HG03439 (cell line): ENCODE results near the gene NR6A1.

Experiments used
- ATAC-seq: cut with Tn5 transposase; IDR thresholded peaks from one replicate; pipeline ENCODE4 v1.9.1; 2021; ENCODE audit warnings: mild to moderate bottlenecking, moderate library complexity; ENCODE audit not compliant: unreplicated experiment

The NR6A1 gene

DNA sequence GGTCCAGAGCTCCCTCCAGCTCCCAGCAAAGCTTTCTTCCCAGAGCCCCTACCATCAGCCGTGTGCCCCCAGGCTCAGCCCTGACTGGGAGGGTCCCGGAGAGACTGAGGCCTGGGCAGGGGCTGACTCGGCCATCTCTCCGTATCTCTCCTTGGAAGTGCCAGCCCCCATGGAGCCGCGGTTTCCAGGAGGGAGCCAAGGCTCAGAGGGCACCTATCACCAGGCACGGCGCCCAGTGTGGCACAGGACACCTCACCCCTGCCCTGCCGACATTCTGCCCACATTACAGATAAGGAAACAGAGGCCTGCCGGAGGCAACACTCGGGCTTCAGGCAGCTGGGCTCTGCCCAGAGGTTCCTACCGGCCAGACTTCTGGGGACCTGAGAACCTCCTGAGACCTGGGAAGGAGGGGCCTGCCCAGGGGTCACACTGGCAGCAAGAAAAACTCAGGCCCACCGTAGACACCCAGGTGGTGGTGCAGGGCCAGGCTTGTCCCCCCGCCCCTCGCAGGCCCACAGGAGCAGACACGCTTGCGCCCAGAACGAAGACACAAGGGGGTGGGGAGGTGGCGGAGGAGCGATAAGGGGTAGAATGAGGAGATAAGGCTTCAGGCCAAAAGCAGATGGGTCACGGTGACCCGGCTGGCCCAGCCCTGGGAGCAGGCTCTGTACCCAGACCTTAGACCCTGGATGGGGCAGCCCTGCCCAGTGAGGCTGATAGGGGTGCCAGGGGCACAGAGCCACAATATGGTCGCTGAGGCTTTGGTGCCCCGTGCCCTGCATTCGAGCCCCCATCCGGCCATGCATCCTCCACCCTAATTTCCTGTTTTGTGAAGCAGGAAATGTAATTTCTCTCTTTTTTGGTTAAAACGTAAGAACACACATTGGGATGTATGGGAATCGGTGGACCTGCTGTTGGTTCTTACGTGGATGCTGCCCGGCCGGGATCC is 275.7 kb downstream of the NR6A1 start:
- ATAC-seq, result no peak

DNA sequence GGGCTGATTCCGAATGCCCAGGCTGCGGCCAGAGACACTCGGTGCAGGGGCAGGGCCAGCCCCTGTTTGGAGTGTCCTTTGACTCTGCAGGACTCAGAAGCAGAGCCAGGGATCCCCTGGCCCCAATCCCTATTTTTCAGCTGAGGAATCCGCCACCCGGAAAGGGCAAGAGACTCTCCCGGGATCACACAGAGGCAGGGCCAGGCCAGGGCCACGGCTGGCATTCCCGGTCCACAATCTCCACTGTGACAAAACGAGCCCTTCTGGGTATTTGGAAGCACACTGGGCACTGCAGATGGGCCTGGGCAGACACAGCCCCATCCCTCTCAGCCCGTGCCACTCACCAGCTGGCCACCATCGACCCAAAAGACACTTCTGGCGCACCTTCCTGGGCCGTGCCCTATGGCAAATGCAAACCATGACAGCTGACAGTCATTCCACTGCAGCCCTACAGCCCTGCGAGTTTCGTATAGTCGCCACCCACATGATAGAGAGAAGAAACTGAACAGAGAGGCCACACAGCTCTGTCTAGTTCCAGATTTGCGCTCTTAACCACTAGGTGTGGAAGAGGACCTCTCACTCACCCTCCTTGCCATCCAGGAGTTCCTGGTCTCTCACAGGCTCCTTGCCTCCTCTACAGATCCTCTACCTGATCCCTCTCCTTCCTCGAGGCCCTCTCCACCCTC is 277.2 kb downstream of the NR6A1 start:
- no peak for ATAC-seq

DNA sequence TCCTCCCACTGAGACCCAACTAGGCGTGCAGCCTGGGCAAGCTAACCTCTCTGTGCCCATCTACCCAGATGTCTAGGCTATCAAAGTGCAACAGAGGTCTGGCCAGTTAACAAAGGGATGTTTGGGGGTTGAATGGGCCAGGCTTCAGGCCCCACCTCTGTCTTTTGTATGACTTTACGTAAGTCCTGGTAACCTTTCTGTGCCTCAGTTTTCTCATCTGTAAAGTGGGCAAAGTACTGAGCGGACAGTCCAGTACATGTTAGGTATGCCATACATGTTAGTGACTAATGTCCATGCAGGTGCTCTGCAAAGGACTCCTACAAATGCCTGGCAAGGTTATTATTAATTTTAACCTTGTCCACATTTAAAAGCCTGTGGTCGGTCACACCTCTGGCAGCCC is 277.9 kb downstream of the NR6A1 start:
- ATAC-seq, result no peak

- ATAC-seq, result no peak
Measured at GRCh38 chr9:124492818-124493217, 278.3 kb downstream of the NR6A1 start.

- no peak for ATAC-seq
Measured at GRCh38 chr9:124491049-124491975, 279.8 kb downstream of the NR6A1 start.

DNA sequence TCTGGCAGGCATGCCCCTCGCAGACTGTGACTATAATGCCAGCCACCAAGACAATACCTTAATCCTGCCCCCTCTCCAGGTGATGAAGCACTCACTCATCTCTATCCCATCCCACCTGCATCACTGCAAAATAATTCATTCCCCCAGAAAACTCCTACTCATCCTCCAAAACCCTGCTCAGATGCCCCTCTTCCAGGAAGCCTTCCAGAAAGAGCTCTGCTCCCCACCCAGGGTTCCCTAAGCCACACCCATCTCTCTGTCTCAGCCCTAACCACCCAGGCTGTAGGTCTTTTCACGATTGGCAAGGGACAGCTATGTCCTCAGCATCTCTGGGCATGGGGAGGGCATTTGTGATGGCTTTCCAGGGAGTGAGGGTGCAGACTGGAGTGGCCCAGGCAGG is 281.1 kb downstream of the NR6A1 start:
- no peak for ATAC-seq

GRCh38 chr9:124489222-124489621 is 281.9 kb downstream of the NR6A1 start:
- ATAC-seq, result no peak

DNA sequence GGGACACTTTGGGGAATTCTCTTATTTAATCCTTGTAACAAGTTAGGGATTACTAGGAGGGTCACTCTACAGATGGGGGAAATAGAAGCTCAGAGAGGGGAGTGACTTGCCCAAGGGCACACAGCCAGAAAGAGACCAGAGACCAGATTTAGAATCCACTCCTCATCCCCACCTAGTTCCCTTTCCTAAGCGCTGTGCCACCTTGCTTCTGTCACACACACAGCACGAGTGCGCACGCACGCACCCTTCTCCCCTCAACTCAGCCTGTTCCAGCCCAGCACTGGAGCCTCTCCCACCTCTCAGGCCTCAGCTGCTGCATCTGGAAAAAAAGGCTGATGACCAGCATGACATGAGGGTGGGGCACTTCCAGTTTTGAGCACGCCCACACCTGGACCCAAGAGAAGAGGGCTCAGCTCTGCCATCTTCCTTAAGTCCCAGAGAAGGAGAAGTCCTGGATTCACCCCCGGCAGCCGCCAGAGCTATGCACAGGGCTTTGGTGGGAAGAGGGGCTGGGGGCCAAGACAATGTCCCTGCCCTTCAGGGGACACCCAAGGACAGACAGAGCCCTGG is 282.4 kb downstream of the NR6A1 start:
- no peak for ATAC-seq

DNA sequence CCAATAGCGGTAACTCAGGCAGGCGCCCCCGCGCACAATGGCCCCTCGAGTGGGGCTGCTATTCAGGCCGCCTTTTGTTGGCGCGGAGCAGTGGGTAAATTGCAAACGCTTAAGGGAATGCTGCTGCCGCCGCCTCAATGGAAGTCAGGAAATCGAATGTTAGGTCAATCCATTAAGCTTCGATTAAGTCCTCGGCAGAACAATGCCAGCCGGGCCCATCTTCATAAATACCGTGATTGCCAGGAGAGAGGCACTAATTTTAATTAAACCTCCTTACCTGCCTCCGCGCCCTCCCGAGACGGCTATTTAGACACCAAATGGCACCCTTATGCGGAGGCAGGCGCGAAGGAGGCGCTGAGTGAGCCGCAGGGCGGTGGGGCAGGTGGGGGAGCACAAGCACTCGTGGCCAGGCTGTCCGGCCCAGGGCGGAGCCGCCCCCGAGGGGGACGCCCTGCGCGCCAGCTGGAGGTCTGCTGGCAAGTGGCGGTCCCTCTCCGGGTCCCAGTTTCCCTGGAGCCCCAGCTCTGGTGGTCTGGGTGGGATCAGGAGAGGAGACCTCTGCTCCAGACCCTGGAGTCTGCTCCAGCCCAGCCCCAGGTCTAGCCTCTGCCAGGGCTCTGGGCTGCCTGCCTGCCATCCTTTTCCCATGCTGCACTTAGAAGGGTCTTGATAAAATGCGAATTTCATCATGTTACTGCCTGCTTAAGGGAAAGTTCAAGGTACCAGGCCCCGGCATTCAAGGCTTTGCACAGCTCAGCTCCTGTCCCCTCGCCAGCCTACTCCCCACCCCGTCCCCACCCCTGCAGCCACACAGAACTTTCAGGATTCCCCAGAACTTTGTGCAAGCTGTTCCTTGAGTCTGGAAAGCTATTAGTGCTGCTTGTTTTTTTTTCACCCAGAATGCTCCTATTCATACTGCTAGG is 283.6 kb downstream of the NR6A1 start:
- ATAC-seq, result no peak

- no peak for ATAC-seq
Measured at GRCh38 chr9:124486778-124487259, 284.3 kb downstream of the NR6A1 start.

DNA sequence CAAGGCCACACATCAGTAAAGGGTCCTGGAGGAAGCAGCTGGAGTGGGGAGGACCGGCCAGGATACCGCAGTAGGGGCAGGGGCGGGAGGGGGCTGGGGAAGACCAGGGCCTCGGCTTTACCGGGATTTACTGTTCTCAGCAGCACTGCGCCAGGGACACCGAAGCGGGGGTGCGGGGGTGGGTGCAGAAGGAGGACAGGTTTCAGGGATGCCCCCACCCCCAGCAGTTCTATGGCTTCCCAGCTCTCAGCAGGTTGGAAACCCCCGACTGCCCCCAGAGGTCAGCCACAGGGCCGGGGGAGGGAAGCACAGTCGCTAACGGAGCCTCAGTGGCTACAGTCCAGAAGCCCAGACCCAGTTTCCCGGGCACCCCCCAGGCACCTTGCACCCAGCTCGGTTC is 285.2 kb downstream of the NR6A1 start:
- no peak for ATAC-seq

GRCh38 chr9:124485201-124485600 is 285.9 kb downstream of the NR6A1 start:
- ATAC-seq, result no peak

GRCh38 chr9:124483481-124483880 is 287.6 kb downstream of the NR6A1 start:
- ATAC-seq, result no peak

DNA sequence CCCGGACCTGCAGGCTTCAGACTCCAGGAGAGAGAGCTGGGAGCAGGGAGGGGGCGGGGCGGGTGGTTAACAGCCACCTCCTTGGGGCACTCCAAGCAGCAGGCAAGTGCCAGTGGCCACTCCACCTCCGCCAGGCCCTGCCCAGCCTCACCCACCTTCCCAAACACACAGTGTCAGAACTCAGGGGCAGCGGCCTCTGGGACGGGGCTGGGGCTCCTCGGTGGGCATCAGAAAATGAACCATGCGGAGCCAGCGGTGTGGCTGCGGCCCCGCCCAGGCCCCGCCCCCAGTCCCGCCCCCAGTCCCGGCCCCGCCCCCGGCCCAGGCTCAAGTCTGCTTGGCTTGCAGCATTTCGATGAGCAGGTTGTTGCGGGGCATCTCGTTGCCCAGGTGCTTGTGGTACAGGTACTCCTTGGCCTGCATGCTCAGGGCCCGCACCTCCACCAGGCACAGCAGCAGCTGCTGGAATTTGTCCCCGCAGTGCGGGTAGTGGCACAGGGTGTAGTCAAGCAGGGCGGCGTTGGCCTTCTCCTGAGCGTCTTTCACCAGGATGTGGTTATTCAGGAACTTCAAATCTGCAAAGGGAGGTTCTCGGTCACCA is 288.6 kb downstream of the NR6A1 start:
- ATAC-seq, result no peak

- no peak for ATAC-seq
Measured at GRCh38 chr9:124481115-124481514, 290.0 kb downstream of the NR6A1 start.

DNA sequence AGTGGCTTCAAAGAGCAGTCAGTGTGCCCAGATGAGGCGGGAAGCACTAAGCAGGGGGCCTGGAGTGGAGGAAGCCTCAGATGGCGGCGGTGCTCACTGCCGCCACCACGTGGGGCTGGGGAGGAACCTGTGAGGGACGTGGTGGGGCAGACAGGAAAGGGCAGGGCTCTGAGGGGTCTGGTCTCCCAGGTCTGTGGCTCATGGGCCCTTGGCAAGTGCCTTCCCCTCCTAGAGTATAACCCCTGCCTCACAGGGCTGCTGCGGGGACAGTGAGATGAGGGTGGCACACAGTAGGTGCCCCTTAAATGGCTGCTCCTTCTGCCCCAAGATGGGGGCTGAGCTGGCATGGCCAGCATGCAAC is 290.5 kb downstream of the NR6A1 start:
- no peak for ATAC-seq

DNA sequence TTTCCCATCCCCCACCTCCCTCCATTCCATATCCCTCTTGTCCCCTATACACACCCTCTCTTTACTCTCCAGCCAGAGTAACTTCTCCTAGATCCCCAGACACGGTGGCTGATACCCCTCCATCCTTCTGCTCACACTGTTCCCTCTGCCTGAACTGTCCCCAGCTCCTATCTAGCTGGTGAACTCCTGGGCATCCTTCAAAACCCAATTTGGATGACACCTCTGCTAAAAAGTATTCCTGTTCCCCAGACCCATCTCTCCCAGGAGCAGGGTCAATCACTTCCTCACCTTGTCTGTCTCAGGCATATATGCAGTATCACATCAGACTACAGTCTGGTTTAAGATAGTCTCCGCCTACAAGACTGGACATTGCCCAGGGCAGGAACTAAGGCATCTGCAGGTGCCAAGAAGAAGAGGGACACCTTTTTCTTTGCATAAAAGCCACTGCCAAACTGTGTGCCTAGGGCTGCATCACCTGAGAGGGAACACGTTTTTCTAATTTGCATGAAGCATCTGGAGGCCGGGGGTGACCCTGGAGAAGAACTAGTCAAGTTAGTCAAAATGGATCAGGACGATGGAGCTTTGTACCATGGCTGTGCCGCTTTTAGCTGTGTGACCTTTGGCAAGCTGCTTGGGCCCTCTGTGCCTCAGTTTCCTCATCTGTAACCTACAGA is 291.0 kb downstream of the NR6A1 start:
- no peak for ATAC-seq

GRCh38 chr9:124479371-124479770 is 291.7 kb downstream of the NR6A1 start:
- no peak for ATAC-seq

GRCh38 chr9:124478354-124478753 is 292.8 kb downstream of the NR6A1 start:
- ATAC-seq, result no peak
